ENCODE results near the gene OGFOD2. TPM values are rescaled to one million over a fixed set of nuclear protein-coding genes. Genes with fewer than 3 reads are reported as not detected.

Gene OGFOD2
- total RNA-seq, 2 donors from 2014 or later: 6.6 to 9.6 TPM

DNA sequence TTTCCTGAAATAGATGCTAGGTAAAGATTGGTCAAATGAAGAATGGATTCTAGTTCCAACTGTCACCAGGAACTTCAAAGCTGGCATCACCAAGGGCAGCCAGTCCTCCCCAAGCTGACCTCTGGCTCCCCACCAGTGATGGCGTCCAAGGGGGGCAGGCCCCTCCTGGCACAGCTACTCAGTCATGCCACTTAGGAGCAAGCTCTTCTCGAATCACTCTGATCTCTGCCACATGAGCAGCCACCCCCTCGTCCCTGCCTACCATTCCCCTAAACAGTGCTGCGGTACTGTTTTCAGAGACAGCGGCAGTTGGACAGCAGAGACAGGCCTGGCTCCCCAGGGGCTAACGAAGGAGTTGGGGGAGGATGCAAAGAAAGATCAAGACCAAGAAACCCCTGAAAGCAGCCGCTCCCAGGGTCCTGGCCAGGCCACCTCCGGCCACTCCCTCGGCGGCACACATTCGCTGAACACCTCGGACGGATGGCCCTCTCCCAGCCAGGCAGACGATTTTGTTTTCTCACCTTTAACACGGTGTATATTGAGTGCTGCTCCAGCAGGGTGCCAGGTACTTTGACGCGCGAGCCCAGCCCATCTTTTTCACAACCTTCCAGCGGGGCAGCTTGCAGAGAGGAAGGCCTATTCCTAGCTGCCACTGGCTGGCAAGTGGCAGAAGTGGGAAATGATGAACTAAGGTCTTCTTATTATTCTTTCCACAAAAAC is 52.8 kb downstream of the OGFOD2 start:
- no peaks in the 10 kb centered on the region for H3K4me1 ChIP-seq (ENCODE audit: control insufficient read depth in 1 of 2, low read depth in 2 of 2)
- no peaks in the 10 kb centered on the region for H3K27me3 ChIP-seq (replicated peaks; ENCODE audit: insufficient read depth)
- H3K36me3 ChIP-seq: no peaks in the 10 kb centered on the region
- DNase-seq (ENCODE audit: low spot score) (no peak), ATAC-seq (ENCODE audit: insufficient number of reproducible peaks, low FRiP score, low read depth) (no peak)
- no peak overlapping the region for H3K4me3 ChIP-seq
- H3K9me3 ChIP-seq: no peaks in the 10 kb centered on the region
- TF ChIP-seq, protein P1, sequence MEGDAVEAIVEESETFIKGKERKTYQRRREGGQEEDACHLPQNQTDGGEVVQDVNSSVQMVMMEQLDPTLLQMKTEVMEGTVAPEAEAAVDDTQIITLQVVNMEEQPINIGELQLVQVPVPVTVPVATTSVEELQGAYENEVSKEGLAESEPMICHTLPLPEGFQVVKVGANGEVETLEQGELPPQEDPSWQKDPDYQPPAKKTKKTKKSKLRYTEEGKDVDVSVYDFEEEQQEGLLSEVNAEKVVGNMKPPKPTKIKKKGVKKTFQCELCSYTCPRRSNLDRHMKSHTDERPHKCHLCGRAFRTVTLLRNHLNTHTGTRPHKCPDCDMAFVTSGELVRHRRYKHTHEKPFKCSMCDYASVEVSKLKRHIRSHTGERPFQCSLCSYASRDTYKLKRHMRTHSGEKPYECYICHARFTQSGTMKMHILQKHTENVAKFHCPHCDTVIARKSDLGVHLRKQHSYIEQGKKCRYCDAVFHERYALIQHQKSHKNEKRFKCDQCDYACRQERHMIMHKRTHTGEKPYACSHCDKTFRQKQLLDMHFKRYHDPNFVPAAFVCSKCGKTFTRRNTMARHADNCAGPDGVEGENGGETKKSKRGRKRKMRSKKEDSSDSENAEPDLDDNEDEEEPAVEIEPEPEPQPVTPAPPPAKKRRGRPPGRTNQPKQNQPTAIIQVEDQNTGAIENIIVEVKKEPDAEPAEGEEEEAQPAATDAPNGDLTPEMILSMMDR (IDR thresholded peaks at IDR 0.05): no peak
- no peak overlapping the region for H3K27ac ChIP-seq

DNA sequence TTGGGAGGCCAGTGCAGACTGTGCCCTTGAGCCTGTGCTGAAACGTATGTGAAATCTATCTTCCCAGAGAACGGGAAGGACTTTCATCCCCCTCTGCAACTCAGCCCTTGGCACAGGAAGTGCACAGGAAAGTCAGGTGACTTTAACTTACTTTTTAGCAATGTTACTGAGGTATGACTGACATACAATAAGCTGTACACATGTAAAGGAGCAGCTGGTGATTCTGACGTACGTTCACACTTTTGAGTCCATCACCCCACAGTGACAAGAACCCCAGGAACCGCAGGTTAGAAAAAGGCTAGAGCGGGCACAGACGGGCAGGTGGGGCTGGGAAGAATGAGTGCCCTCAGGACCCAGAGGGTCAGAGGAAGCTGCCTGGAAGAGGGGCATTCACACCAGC is 53.4 kb downstream of the OGFOD2 start:
- H3K4me1 ChIP-seq (ENCODE audit: control insufficient read depth in 1 of 2, low read depth in 2 of 2): no peaks in the 10 kb centered on the region
- TF ChIP-seq, protein P1 (IDR thresholded peaks at IDR 0.05): no peak
- H3K36me3 ChIP-seq: no peaks in the 10 kb centered on the region
- DNase-seq (ENCODE audit: low spot score) (no peak), ATAC-seq (ENCODE audit: insufficient number of reproducible peaks, low FRiP score, low read depth) (no peak)
- H3K27me3 ChIP-seq (replicated peaks; ENCODE audit: insufficient read depth): no peaks in the 10 kb centered on the region
- H3K9me3 ChIP-seq: no peaks in the 10 kb centered on the region
- no peak overlapping the region for H3K4me3 ChIP-seq
- H3K27ac ChIP-seq: no peak overlapping the region

DNA sequence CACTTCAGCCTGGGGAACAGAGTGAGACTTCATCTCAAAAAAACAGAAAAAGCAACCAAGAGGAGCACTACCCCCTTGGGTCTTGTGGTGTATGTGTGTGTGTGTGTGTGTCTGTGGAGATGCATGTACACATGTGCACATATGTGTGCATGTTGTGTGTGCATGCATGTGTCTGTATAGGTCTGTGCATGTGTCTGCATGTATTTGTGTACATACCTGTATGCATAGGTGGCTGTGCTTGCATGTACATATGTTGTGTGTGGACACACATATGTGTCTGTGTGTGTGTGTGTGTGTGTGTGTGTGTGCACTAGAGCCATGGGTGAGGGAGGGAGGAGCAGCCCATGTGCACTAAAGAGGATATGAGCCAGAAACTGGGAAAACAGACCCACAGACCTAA is 54.5 kb downstream of the OGFOD2 start:
- DNase-seq (ENCODE audit: low spot score): no peak
- no peaks in the 10 kb centered on the region for H3K36me3 ChIP-seq
- H3K27me3 ChIP-seq (replicated peaks; ENCODE audit: insufficient read depth): no peaks in the 10 kb centered on the region
- TF ChIP-seq, protein P1 (IDR thresholded peaks at IDR 0.05): no peak
- H3K9me3 ChIP-seq: no peaks in the 10 kb centered on the region
- H3K27ac ChIP-seq: no peak overlapping the region
- no peak overlapping the region for H3K4me3 ChIP-seq
- ATAC-seq (ENCODE audit: insufficient number of reproducible peaks, low FRiP score, low read depth): no peak
- H3K4me1 ChIP-seq (ENCODE audit: control insufficient read depth in 1 of 2, low read depth in 2 of 2): no peaks in the 10 kb centered on the region

Other genes with a start within 250 kb of the OGFOD2 start
- not detected for gene HCAR1, start 244.4 kb upstream of the OGFOD2 start, total RNA-seq
- 10 to 100 TPM; 16.4 to 37.2 TPM for gene DENR, start 222.4 kb upstream of the OGFOD2 start, total RNA-seq
- 1 to 10 TPM in 1 of 2 donors, under 1 TPM in 1; 0.63 to 1.8 TPM for gene CCDC62, start 200.7 kb upstream of the OGFOD2 start, total RNA-seq
- gene HIP1R, start 139.8 kb upstream of the OGFOD2 start, total RNA-seq: 100 to 1,000 TPM; 109 to 131 TPM
- 10 to 100 TPM; 30.9 to 50.1 TPM for gene VPS37B, start 79.1 kb upstream of the OGFOD2 start, total RNA-seq
- gene ABCB9, start 8.8 kb upstream of the OGFOD2 start, total RNA-seq: 1 to 10 TPM; 6.3 to 7.0 TPM
- gene ARL6IP4, start 5.4 kb downstream of the OGFOD2 start, total RNA-seq: 100 to 1,000 TPM; 173 to 228 TPM
- 10 to 100 TPM in 1 of 2 donors, 1 to 10 TPM in 1; 7.9 to 14.3 TPM for gene PITPNM2, start 175.8 kb downstream of the OGFOD2 start, total RNA-seq

Data from thoracic aorta (tissue), 2 donors.